ENCODE measurements around the gene NCKAP1. TPM values are rescaled to one million over a fixed set of nuclear protein-coding genes. Genes with fewer than 3 reads are reported as not detected.

Gene NCKAP1
- total RNA-seq, 1 donor: 167 TPM

- H3K4me3 ChIP-seq (ENCODE audit: low read depth, low read length): no peak overlapping the region
- no peak for TF ChIP-seq CTCF (IDR thresholded peaks at IDR 0.05; ENCODE audit: insufficient read depth, low read length)
- no peak for DNase-seq (ENCODE audit: low read depth)
Measured at GRCh38 chr2:182941121-182941722, 97.0 kb downstream of the NCKAP1 start.

- no peak for TF ChIP-seq CTCF (IDR thresholded peaks at IDR 0.05; ENCODE audit: insufficient read depth, low read length)
- DNase-seq (ENCODE audit: low read depth): no peak
- H3K4me3 ChIP-seq (ENCODE audit: low read depth, low read length): no peak overlapping the region
Measured at GRCh38 chr2:182937870-182938269, 100.4 kb downstream of the NCKAP1 start.

GRCh38 chr2:182933629-182934028 lies 104.6 kb downstream of the NCKAP1 start:
- DNase-seq (ENCODE audit: low read depth): no peak
- no peak overlapping the region for H3K4me3 ChIP-seq (ENCODE audit: low read depth, low read length)
- no peak for TF ChIP-seq CTCF (IDR thresholded peaks at IDR 0.05; ENCODE audit: insufficient read depth, low read length)

GRCh38 chr2:182929972-182930371 lies 108.3 kb downstream of the NCKAP1 start:
- no peak for DNase-seq (ENCODE audit: low read depth)
- no peak overlapping the region for H3K4me3 ChIP-seq (ENCODE audit: low read depth, low read length)
- TF ChIP-seq CTCF (IDR thresholded peaks at IDR 0.05; ENCODE audit: insufficient read depth, low read length): no peak

GRCh38 chr2:182924306-182924705 lies 114.0 kb downstream of the NCKAP1 start:
- peak; percentile 60 for DNase-seq (ENCODE audit: low read depth)
- no peak for TF ChIP-seq CTCF (IDR thresholded peaks at IDR 0.05; ENCODE audit: insufficient read depth, low read length)
- H3K4me3 ChIP-seq (ENCODE audit: low read depth, low read length): no peak overlapping the region

GRCh38 chr2:182921234-182921633 lies 117.0 kb downstream of the NCKAP1 start:
- no peak overlapping the region for H3K4me3 ChIP-seq (ENCODE audit: low read depth, low read length)
- TF ChIP-seq CTCF (IDR thresholded peaks at IDR 0.05; ENCODE audit: insufficient read depth, low read length): no peak
- DNase-seq (ENCODE audit: low read depth): no peak

GRCh38 chr2:182920631-182921056 lies 117.6 kb downstream of the NCKAP1 start:
- no peak for TF ChIP-seq CTCF (IDR thresholded peaks at IDR 0.05; ENCODE audit: insufficient read depth, low read length)
- no peak overlapping the region for H3K4me3 ChIP-seq (ENCODE audit: low read depth, low read length)
- DNase-seq (ENCODE audit: low read depth): no peak
